Activated T-cell treated with anti-CD3 and anti-CD28 coated beads, Interleukin-2, amount 50 U/mL, for 1 hour (primary cell): ENCODE data around the gene PI3.

Source experiments
- DNase-seq: peaks from one replicate; pipeline ENCODE4 v3.0.0-alpha.2; 2020

Gene PI3

DNA sequence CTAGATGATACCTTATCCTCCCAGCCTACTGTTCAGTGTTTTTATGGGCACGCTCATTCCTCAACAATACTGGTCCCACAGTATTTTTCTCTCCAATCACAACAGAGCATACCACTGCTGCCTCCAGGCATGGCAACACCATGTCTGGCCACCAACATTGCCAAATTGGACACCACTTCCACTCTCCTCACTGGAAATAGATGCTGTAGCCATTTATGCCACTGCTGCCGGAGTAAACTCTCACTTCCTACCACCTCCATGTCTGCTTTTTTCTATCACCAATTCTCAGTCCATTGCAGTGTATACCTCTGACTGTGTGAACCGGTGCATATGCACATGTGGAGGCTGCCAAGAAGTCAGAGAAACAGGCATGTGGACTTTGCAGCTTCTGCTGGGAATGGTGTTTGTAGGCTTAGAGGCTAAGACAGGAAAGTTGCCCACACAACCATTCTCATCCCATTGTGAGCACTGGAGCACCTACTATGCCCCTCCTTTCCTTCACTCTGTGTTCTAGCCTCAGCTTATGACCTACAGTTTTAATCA is 14.4 kb downstream of the PI3 start:
- DNase-seq = no peak

DNA sequence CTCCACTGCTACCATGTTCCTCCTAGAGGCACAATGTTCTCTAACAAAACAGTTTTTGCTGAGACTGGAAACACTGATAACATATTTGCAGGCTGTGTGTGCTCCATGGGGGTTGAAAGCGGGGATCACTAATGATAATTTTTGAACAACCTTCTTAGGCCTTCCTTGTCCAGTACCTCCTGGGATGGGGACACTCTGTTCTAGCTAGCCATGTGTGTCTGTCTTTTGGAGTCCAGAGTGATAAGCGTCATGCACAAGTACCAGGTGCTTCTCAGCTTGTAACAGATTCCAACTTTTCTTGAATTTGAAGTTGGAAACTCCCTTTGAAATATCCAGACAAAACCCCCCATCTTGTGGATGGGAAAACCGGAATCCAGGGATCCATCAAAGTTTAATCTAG is 15.2 kb downstream of the PI3 start:
- DNase-seq = no peak

DNA sequence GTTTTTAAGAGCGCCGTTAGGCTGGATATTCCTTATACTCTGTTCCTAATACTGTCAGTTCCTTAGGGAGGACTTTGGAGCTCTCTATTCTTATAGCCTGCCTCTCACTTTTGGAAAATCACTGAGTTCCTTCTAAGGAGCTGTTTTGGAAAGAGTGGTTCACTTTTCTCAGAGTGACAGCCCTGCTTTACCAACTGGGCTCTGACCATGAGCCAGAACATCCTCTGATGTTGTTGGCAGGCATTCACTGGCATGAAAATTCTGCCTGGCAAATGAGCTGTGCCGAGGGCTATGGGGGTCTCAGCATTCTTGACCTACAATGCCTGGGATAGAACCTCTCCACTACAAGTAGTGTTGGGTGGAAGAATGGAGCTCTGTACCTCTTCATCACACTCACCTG is 17.2 kb downstream of the PI3 start:
- no peak for DNase-seq

DNA sequence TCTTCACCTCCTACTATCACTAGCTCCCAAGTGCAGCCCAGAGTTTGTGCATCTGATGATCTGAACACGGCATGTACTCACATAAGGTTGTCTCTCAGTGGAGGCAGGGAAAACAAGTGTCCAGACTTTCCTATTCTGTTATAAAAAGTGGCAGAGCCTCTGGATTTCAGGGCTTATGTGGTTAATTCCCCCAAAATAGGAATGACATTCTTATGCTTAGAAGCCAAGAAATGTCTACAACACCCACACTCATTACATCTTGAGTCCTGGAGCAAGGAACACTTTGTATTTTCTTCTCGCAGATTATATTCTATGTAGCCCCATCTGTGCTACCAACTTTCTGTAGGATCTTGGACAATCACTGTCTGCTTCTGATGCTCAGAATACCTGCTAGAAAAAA is 18.6 kb downstream of the PI3 start:
- no peak for DNase-seq

DNA sequence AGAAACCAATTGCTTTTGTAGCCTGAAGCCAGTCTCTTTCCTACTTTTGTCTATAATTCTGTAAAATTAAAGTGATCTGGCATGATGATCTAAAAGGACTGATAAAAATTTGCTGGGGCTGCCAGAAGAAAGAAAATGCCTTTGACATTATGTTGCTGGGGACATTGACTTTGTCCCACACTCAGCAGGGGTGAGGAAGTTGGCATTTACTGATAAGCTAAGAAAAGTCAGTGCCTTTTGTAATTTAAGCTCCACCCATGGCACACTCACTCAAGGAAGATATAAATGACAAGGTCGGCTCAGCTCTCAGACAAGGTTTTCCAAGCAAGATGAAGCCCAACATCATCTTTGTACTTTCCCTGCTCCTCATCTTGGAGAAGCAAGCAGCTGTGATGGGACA is 32.0 kb downstream of the PI3 start, which contains the start of gene SEMG1:
TSS of gene SEMG1 (plus strand) at position 309 of the 400 bp plus-strand sequence. CDS start at position 330, 21 bp downstream.
- no peak for DNase-seq

DNA sequence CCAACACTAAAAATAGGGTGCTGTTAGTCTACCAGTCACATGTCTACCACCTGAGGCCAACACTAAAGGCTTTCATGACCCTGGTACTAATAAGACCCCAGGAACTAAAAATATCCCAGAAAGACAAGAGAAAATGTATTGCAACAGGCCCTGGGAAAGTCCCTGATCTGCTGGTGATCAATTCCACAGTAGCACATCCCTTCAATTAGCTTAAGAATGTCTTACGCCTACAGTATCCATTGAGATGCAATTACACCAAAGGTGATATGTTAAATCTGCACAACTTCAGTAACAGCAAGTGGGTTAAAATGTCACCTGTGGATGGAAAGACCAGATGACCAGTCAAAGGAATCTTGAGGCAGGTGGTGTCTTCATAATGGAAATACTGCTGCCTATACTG is 35.2 kb downstream of the PI3 start:
- no peak for DNase-seq

DNA sequence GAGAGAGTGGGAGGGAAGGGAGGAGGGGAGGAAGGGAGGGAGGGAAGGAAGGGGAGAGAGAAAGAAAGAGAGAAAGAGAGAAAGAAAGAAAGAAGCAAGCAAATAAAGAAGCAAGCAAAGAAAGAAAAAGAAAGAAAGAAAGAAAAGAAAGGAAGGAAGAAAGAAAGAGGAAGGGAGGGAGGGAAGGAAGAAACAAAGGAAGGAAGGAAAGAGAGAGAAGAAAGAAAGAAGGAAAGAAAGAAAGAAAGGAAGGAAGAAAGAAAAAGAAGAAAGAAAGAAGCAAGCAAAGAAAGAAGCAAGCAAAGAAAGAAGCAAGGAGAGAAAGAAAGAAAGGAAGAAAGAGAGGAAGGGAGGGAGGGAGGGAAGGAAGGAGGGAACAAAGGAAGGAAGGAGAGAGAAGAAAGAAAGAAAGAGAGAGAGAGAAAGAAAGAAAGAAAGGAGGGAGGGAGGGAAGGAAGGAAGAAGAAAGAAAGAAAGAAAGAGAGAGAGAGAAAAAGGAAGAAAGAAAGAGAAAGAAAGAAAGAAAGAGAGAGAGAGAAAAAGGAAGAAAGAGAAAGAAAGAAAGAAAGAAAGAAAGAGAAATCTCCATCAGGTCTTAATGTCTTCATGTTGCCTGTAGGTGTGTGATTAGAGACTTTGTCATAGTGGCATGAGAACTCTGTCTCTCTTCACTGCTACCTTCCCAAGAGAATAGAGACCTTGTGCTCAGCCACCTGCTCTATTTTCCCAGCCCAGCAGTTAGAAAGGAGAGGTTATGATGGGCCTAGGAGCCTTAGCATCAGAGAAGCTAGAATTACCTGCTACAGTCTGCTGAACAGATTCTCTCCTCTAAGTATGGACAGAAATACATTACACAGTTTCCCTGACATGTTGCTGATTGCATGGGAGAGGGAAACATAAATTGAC is 37.1 kb downstream of the PI3 start:
- DNase-seq = no peak

DNA sequence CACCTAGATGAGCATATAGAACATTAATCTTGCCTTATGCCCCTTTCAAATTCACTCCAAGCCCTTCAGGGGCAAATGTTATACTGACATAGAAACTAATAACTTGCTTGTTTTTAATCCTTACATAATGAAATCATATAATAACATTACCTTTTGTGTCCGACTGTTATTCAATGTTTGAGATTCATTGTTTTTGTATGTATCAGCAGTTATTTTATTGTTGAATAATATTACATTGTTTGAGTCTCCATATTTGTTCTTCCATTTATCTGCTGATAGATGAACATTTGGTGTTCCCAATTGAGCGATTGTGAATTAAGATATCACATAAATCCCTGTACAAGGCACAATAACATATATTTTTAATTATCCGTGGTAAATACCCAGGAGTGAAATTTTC is 38.1 kb downstream of the PI3 start:
- no peak for DNase-seq

DNA sequence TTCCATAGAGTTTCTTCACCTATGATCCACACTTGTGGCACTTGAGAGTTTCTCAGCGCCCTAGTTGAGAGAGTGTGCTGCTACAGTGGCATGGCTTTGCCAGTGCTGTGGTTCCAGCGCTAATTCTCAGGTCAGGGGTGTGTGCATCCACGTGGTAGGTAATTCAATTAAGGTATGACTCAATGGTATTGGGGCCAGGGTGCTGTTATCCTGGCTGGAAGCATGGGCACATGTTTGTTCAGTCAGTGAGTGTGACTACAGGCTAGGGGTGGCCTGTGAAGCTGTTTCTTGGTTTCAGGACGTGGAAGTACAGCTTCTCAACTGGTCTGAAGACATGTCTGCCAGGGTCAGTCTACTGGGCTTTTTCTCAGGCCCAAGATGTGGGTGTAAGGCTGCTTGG is 43.4 kb downstream of the PI3 start:
- DNase-seq = no peak

DNA sequence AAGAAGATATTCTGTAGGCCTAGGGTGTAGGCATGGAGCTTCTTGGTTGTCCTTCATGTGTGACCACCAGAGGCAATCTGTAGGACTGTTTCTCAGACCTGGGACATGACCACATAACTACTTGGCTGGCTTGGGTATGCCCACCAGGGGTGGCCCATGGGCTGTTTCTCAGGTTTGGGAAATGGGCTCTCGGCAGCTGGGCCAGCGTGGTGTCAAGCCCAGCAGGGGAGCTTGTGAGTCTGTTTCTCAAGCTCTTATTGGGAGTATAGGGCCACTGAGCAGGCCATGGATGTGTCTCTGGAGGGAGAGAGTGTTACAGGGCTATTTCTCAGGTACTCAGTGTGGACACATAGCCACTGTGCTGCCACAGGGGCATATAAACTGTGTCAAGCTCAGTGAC is 43.9 kb downstream of the PI3 start:
- no peak for DNase-seq

DNA sequence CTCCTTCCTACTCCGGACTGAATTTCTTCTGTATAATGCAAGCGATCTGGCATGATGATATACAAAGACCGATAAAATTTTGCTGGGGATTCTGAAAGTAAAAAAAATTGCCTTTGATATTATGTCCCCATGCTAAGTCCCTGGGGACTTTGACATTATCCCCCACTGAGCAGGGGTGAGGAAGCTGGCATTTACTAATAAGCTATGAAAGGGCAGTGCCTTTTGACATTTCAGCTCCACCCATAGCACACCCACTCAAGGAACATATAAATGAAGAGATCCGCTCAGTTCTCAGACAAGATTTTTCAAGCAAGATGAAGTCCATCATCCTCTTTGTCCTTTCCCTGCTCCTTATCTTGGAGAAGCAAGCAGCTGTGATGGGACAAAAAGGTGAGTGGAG is 46.4 kb downstream of the PI3 start, which contains the start of gene SEMG2:
TSS of gene SEMG2 (plus strand) at position 298 of the 400 bp plus-strand sequence. CDS start at position 315, 17 bp downstream.
- no peak for DNase-seq

DNA sequence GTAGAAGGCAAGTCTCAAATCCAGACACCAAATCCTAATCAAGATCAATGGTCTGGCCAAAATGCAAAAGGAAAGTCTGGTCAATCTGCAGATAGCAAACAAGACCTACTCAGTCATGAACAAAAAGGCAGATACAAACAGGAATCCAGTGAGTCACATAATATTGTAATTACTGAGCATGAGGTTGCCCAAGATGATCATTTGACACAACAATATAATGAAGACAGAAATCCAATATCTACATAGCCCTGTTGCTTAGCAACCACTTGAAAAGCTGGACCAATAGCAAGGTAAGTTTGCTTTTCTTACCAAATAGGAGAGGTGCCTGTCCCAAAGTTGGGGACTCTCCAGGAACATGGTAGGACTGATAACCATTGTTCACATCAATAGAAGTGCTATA is 48.4 kb downstream of the PI3 start:
- no peak for DNase-seq
